Sciatic nerve (tissue), 2 donors: ENCODE measurements around the gene TFAP2C. TPM values are rescaled to one million over a fixed set of nuclear protein-coding genes. Genes with fewer than 3 reads are reported as not detected.
"Not testable (repeated sequence)": the region's sequence is repeated elsewhere in the genome, so short reads cannot be mapped to it uniquely, and the experiment has no call there.

Experiments
- ATAC-seq: fragments of 200-7000 bp; cut with Tn5 transposase; one replicate; pipeline ENCODE4 v1.9.1; 2020; ENCODE audit warnings: mild to moderate bottlenecking, moderate library complexity
- DNase-seq: peaks from one replicate; pipeline ENCODE4 v3.0.0-alpha.2; 2020; ENCODE audit warnings: low spot score
- intact Hi-C: fragments of 100-400 bp; cut with DNase I; formaldehyde crosslinking; loops from one replicate; pipeline ENCODE4 v1.14.2; 2022
- total RNA-seq: library from RNA; stranded (reverse); fragmentation: NEBNext Ultra II Directional; extraction: Animal tissue kit (Norgen Biotek cat#: 25700); gene quantifications from one replicate; pipeline ENCODE4 v1.2.1, GENCODE V29; 2021
- donor health status: DM: no; HTN: no; CAD: no.
- donor health status: DM: no; HTN: no; CAD: no.

The TFAP2C gene
- total RNA-seq, 1 donor from 2014 or later, result 0.31 TPM

GRCh38 chr20:56634735-56635385, 5.8 kb downstream of the TFAP2C start:
- intact Hi-C loops, result no loop called here
- ATAC-seq, result no peak

GRCh38 chr20:56636716-56637115, 7.6 kb downstream of the TFAP2C start:
- intact Hi-C loops, result no loop called here
- ATAC-seq (no peak), DNase-seq (no peak)

More at GRCh38 chr20:56634735-56635385, 5.8 kb downstream of the TFAP2C start:
- DNase-seq, result no peak

GRCh38 chr20:56637576-56637975, 8.5 kb downstream of the TFAP2C start:
- intact Hi-C loops, result no loop called here
- no peak for DNase-seq
- ATAC-seq, result no peak

GRCh38 chr20:56646599-56646998, 17.5 kb downstream of the TFAP2C start:
- intact Hi-C loops, result no loop called here
- ATAC-seq (no peak), DNase-seq (no peak)

- intact Hi-C loops, result no loop called here
- ATAC-seq (no peak), DNase-seq (no peak)
Observed at GRCh38 chr20:56653211-56653610, 24.1 kb downstream of the TFAP2C start.

- intact Hi-C loops, result no loop called here
- ATAC-seq, result no peak
Observed at GRCh38 chr20:56656632-56657031, 27.5 kb downstream of the TFAP2C start.

GRCh38 chr20:56657879-56658278, 28.8 kb downstream of the TFAP2C start:
- DNase-seq (no peak), ATAC-seq (no peak)
- intact Hi-C loops, result no loop called here

More at GRCh38 chr20:56656632-56657031, 27.5 kb downstream of the TFAP2C start:
- DNase-seq, result no peak

- ATAC-seq, DNase-seq, intact Hi-C loops: not testable (repeated sequence)
Observed at GRCh38 chr20:56658341-56658947, 29.3 kb downstream of the TFAP2C start.

GRCh38 chr20:56663660-56664059, 34.6 kb downstream of the TFAP2C start:
- no peak for ATAC-seq
- no peak for DNase-seq
- intact Hi-C loops, result no loop called here

- DNase-seq, result no peak
- intact Hi-C loops, result loop anchor here (5.0 kb wide), 1 partner anchor 667 kb away; no protein-coding TSS in a partner anchor
- no peak for ATAC-seq
Observed at GRCh38 chr20:56664796-56665195, 35.7 kb downstream of the TFAP2C start.

- DNase-seq, result no peak
- intact Hi-C loops, result loop anchor here (5.0 kb wide), 1 partner anchor 669 kb away; no protein-coding TSS in a partner anchor
- no peak for ATAC-seq
Observed at GRCh38 chr20:56665806-56666205, 36.7 kb downstream of the TFAP2C start.

- DNase-seq, result no peak
- intact Hi-C loops, result no loop called here
- no peak for ATAC-seq
Observed at GRCh38 chr20:56673450-56673849, 44.3 kb downstream of the TFAP2C start.

GRCh38 chr20:56676001-56676400, 46.9 kb downstream of the TFAP2C start:
- intact Hi-C loops, result no loop called here
- ATAC-seq, result no peak
- no peak for DNase-seq

GRCh38 chr20:56676679-56677078, 47.6 kb downstream of the TFAP2C start:
- ATAC-seq (no peak), DNase-seq (no peak)
- intact Hi-C loops, result no loop called here

- intact Hi-C loops, result no loop called here
- ATAC-seq, result no peak
- no peak for DNase-seq
Observed at GRCh38 chr20:56683077-56683865, 54.2 kb downstream of the TFAP2C start.

- intact Hi-C loops, result no loop called here
- ATAC-seq, result no peak
- DNase-seq, result no peak
Observed at GRCh38 chr20:56685879-56686278, 56.8 kb downstream of the TFAP2C start.

- ATAC-seq, result no peak
- intact Hi-C loops, result no loop called here
Observed at GRCh38 chr20:56687061-56687460, 58.0 kb downstream of the TFAP2C start.

GRCh38 chr20:56688106-56688505, 59.0 kb downstream of the TFAP2C start:
- DNase-seq (no peak), ATAC-seq (no peak)
- intact Hi-C loops, result no loop called here

More at GRCh38 chr20:56687061-56687460, 58.0 kb downstream of the TFAP2C start:
- no peak for DNase-seq
